ENCODE results near the gene TBL1X. TPM values are rescaled to one million over a fixed set of nuclear protein-coding genes. Genes with fewer than 3 reads are reported as not detected.

Gene TBL1X
- total and polyA plus RNA-seq, 2 donors: 6.8 to 11.5 TPM

GRCh38 chrX:9604908-9605306 is 140.0 kb downstream of the TBL1X start:
- Histone ChIP-seq H3K4me1 (ENCODE audit: control insufficient read depth in 2 of 2, insufficient read depth in 2 of 2, low read length in 2 of 2) (no peaks in the 10 kb centered on the region), H3K9me3 (ENCODE audit: control insufficient read depth in 2 of 2, insufficient read depth in 1 of 2, low read length in 1 of 2) (peaks cover 0 to 3% of the 10 kb centered on the region in 2 donors), H3K4me3 (ENCODE audit: low read length in 2 of 2) (no peak overlapping the region), H3K27me3 (ENCODE audit: control insufficient read depth in 2 of 2, insufficient read depth in 1 of 2, low read length in 1 of 2) (no peaks in the 10 kb centered on the region), H3K36me3 (ENCODE audit: control insufficient read depth in 2 of 2, insufficient read depth in 2 of 2, low read length in 1 of 2) (no peaks in the 10 kb centered on the region), H3K27ac (ENCODE audit: low read depth in 1 of 2, low read length in 1 of 2) (no peak overlapping the region)
- WGBS: 91% methylated on average over 8 of the region's 8 CpGs
- no peak for DNase-seq (ENCODE audit: low read depth in 6 of 9, low spot score in 9 of 9)

- DNase-seq (ENCODE audit: low read depth in 6 of 9, low spot score in 9 of 9): no peak
- Histone ChIP-seq H3K4me1 (ENCODE audit: control insufficient read depth in 2 of 2, insufficient read depth in 2 of 2, low read length in 2 of 2) (no peaks in the 10 kb centered on the region), H3K4me3 (ENCODE audit: low read length in 2 of 2) (no peak overlapping the region), H3K9me3 (ENCODE audit: control insufficient read depth in 2 of 2, insufficient read depth in 1 of 2, low read length in 1 of 2) (peaks cover 0 to 3% of the 10 kb centered on the region in 2 donors), H3K27ac (ENCODE audit: low read depth in 1 of 2, low read length in 1 of 2) (no peak overlapping the region), H3K27me3 (ENCODE audit: control insufficient read depth in 2 of 2, insufficient read depth in 1 of 2, low read length in 1 of 2) (no peaks in the 10 kb centered on the region), H3K36me3 (ENCODE audit: control insufficient read depth in 2 of 2, insufficient read depth in 2 of 2, low read length in 1 of 2) (no peaks in the 10 kb centered on the region)
These were observed 140.6 kb downstream of the TBL1X start for GRCh38 chrX:9605484-9605883.

GRCh38 chrX:9606971-9607370 is 142.1 kb downstream of the TBL1X start:
- Histone ChIP-seq H3K27me3 (ENCODE audit: control insufficient read depth in 2 of 2, insufficient read depth in 1 of 2, low read length in 1 of 2) (no peaks in the 10 kb centered on the region), H3K27ac (ENCODE audit: low read depth in 1 of 2, low read length in 1 of 2) (no peak overlapping the region), H3K9me3 (ENCODE audit: control insufficient read depth in 2 of 2, insufficient read depth in 1 of 2, low read length in 1 of 2) (peaks cover 0 to 3% of the 10 kb centered on the region in 2 donors), H3K4me3 (ENCODE audit: low read length in 2 of 2) (no peak overlapping the region), H3K36me3 (ENCODE audit: control insufficient read depth in 2 of 2, insufficient read depth in 2 of 2, low read length in 1 of 2) (no peaks in the 10 kb centered on the region), H3K4me1 (ENCODE audit: control insufficient read depth in 2 of 2, insufficient read depth in 2 of 2, low read length in 2 of 2) (no peaks in the 10 kb centered on the region)
- WGBS: 97% methylated on average over 7 of the region's 7 CpGs
- DNase-seq (ENCODE audit: low read depth in 6 of 9, low spot score in 9 of 9): no peak

GRCh38 chrX:9609499-9609898 is 144.6 kb downstream of the TBL1X start:
- Histone ChIP-seq H3K4me1 (ENCODE audit: control insufficient read depth in 2 of 2, insufficient read depth in 2 of 2, low read length in 2 of 2) (no peaks in the 10 kb centered on the region), H3K27ac (ENCODE audit: low read depth in 1 of 2, low read length in 1 of 2) (no peak overlapping the region), H3K4me3 (ENCODE audit: low read length in 2 of 2) (no peak overlapping the region), H3K9me3 (ENCODE audit: control insufficient read depth in 2 of 2, insufficient read depth in 1 of 2, low read length in 1 of 2) (no peaks in the 10 kb centered on the region), H3K27me3 (ENCODE audit: control insufficient read depth in 2 of 2, insufficient read depth in 1 of 2, low read length in 1 of 2) (no peaks in the 10 kb centered on the region), H3K36me3 (ENCODE audit: control insufficient read depth in 2 of 2, insufficient read depth in 2 of 2, low read length in 1 of 2) (no peaks in the 10 kb centered on the region)
- 99% methylated on average over 7 of the region's 7 CpGs for WGBS
- no peak for DNase-seq (ENCODE audit: low read depth in 6 of 9, low spot score in 9 of 9)

GRCh38 chrX:9609987-9610386 is 145.1 kb downstream of the TBL1X start:
- WGBS: 95% methylated on average over 3 of the region's 3 CpGs
- no peak for DNase-seq (ENCODE audit: low read depth in 6 of 9, low spot score in 9 of 9)
- Histone ChIP-seq H3K27me3 (ENCODE audit: control insufficient read depth in 2 of 2, insufficient read depth in 1 of 2, low read length in 1 of 2) (no peaks in the 10 kb centered on the region), H3K9me3 (ENCODE audit: control insufficient read depth in 2 of 2, insufficient read depth in 1 of 2, low read length in 1 of 2) (no peaks in the 10 kb centered on the region), H3K27ac (ENCODE audit: low read depth in 1 of 2, low read length in 1 of 2) (no peak overlapping the region), H3K36me3 (ENCODE audit: control insufficient read depth in 2 of 2, insufficient read depth in 2 of 2, low read length in 1 of 2) (no peaks in the 10 kb centered on the region), H3K4me3 (ENCODE audit: low read length in 2 of 2) (no peak overlapping the region), H3K4me1 (ENCODE audit: control insufficient read depth in 2 of 2, insufficient read depth in 2 of 2, low read length in 2 of 2) (no peaks in the 10 kb centered on the region)

- no peaks in the 10 kb centered on the region for H3K27me3 ChIP-seq (ENCODE audit: control insufficient read depth in 2 of 2, insufficient read depth in 1 of 2, low read length in 1 of 2)
- H3K4me1 ChIP-seq (ENCODE audit: control insufficient read depth in 2 of 2, insufficient read depth in 2 of 2, low read length in 2 of 2): no peaks in the 10 kb centered on the region
- H3K36me3 ChIP-seq (ENCODE audit: control insufficient read depth in 2 of 2, insufficient read depth in 2 of 2, low read length in 1 of 2): no peaks in the 10 kb centered on the region
- DNase-seq (ENCODE audit: low read depth in 6 of 9, low spot score in 9 of 9): no peak
- no peak overlapping the region for H3K4me3 ChIP-seq (ENCODE audit: low read length in 2 of 2)
- no peak overlapping the region for H3K27ac ChIP-seq (ENCODE audit: low read depth in 1 of 2, low read length in 1 of 2)
- no peaks in the 10 kb centered on the region for H3K9me3 ChIP-seq (ENCODE audit: control insufficient read depth in 2 of 2, insufficient read depth in 1 of 2, low read length in 1 of 2)
- 91% methylated on average over 5 of the region's 5 CpGs for WGBS
These were observed 146.0 kb downstream of the TBL1X start for GRCh38 chrX:9610771-9611392.

GRCh38 chrX:9611436-9612145 is 146.7 kb downstream of the TBL1X start:
- 97% methylated on average over 16 of the region's 16 CpGs for WGBS
- H3K27me3 ChIP-seq (ENCODE audit: control insufficient read depth in 2 of 2, insufficient read depth in 1 of 2, low read length in 1 of 2): no peaks in the 10 kb centered on the region

GRCh38 chrX:9612146-9612505 is 147.3 kb downstream of the TBL1X start:
- Histone ChIP-seq H3K27ac (ENCODE audit: low read depth in 1 of 2, low read length in 1 of 2) (no peak overlapping the region), H3K4me1 (ENCODE audit: control insufficient read depth in 2 of 2, insufficient read depth in 2 of 2, low read length in 2 of 2) (no peaks in the 10 kb centered on the region), H3K27me3 (ENCODE audit: control insufficient read depth in 2 of 2, insufficient read depth in 1 of 2, low read length in 1 of 2) (no peaks in the 10 kb centered on the region), H3K36me3 (ENCODE audit: control insufficient read depth in 2 of 2, insufficient read depth in 2 of 2, low read length in 1 of 2) (no peaks in the 10 kb centered on the region), H3K4me3 (ENCODE audit: low read length in 2 of 2) (no peak overlapping the region), H3K9me3 (ENCODE audit: control insufficient read depth in 2 of 2, insufficient read depth in 1 of 2, low read length in 1 of 2) (no peaks in the 10 kb centered on the region)
- 98% methylated on average over 4 of the region's 4 CpGs for WGBS
- DNase-seq (ENCODE audit: low read depth in 6 of 9, low spot score in 9 of 9): no peak

More at GRCh38 chrX:9611436-9612145, 146.7 kb downstream of the TBL1X start:
- Histone ChIP-seq H3K36me3 (ENCODE audit: control insufficient read depth in 2 of 2, insufficient read depth in 2 of 2, low read length in 1 of 2) (no peaks in the 10 kb centered on the region), H3K27ac (ENCODE audit: low read depth in 1 of 2, low read length in 1 of 2) (no peak overlapping the region), H3K9me3 (ENCODE audit: control insufficient read depth in 2 of 2, insufficient read depth in 1 of 2, low read length in 1 of 2) (no peaks in the 10 kb centered on the region), H3K4me1 (ENCODE audit: control insufficient read depth in 2 of 2, insufficient read depth in 2 of 2, low read length in 2 of 2) (no peaks in the 10 kb centered on the region), H3K4me3 (ENCODE audit: low read length in 2 of 2) (no peak overlapping the region)
- DNase-seq (ENCODE audit: low read depth in 6 of 9, low spot score in 9 of 9): no peak

- H3K9me3 ChIP-seq (ENCODE audit: control insufficient read depth in 2 of 2, insufficient read depth in 1 of 2, low read length in 1 of 2): no peaks in the 10 kb centered on the region
- H3K27me3 ChIP-seq (ENCODE audit: control insufficient read depth in 2 of 2, insufficient read depth in 1 of 2, low read length in 1 of 2): no peaks in the 10 kb centered on the region
- H3K4me1 ChIP-seq (ENCODE audit: control insufficient read depth in 2 of 2, insufficient read depth in 2 of 2, low read length in 2 of 2): no peaks in the 10 kb centered on the region
- no peak overlapping the region for H3K4me3 ChIP-seq (ENCODE audit: low read length in 2 of 2)
- DNase-seq (ENCODE audit: low read depth in 6 of 9, low spot score in 9 of 9): no peak
- 98% methylated on average over 1 of the region's 1 CpG for WGBS
- H3K36me3 ChIP-seq (ENCODE audit: control insufficient read depth in 2 of 2, insufficient read depth in 2 of 2, low read length in 1 of 2): no peaks in the 10 kb centered on the region
- no peak overlapping the region for H3K27ac ChIP-seq (ENCODE audit: low read depth in 1 of 2, low read length in 1 of 2)
These were observed 149.2 kb downstream of the TBL1X start for GRCh38 chrX:9614016-9614415.
